ENCODE data around the gene MCOLN3.
"Not testable (repeated sequence)": the region's sequence is repeated elsewhere in the genome, so short reads cannot be mapped to it uniquely, and the experiment has no call there.

The MCOLN3 gene

GRCh38 chr1:85027242-85027983 is 20.9 kb downstream of the MCOLN3 start:
- Histone ChIP-seq H3K9ac (no peak overlapping the region), H3K9me3 (replicated peaks in 1 of 11) (no peaks in the 10 kb centered on the region), H3K27me3 (no peaks in the 10 kb centered on the region), H3K27ac (no peak overlapping the region), H4K20me1 (no peaks in the 10 kb centered on the region), H3K4me1 (peaks cover 0 to 5% (median 0%) of the 10 kb centered on the region in 10 experiments; a peak in 1 of 20 replicates), H3K4me3 (no peak overlapping the region), H3K4me2 (no peak overlapping the region), H3K36me3 (no peaks in the 10 kb centered on the region)
- TF ChIP-seq Cebpa-rat (IDR thresholded peaks at IDR 0.05) = no peak

GRCh38 chr1:85025940-85026339 is 22.4 kb downstream of the MCOLN3 start:
- TF ChIP-seq Cebpa-rat (IDR thresholded peaks at IDR 0.05) = no peak
- H3K36me3 ChIP-seq = no peaks in the 10 kb centered on the region
- H3K9me3 ChIP-seq (replicated peaks in 1 of 11) = no peaks in the 10 kb centered on the region
- peaks cover 0 to 5% (median 0%) of the 10 kb centered on the region in 10 experiments; a peak in 1 of 20 replicates for H3K4me1 ChIP-seq
- no peak overlapping the region for H3K9ac ChIP-seq
- H3K27me3 ChIP-seq = no peaks in the 10 kb centered on the region
- H3K4me3 ChIP-seq = no peak overlapping the region
- H3K27ac ChIP-seq = no peak overlapping the region
- no peak overlapping the region for H3K4me2 ChIP-seq
- no peaks in the 10 kb centered on the region for H4K20me1 ChIP-seq

GRCh38 chr1:85024736-85025135 is 23.6 kb downstream of the MCOLN3 start:
- Histone ChIP-seq H3K4me1 (no peaks in the 10 kb centered on the region), H3K36me3 (no peaks in the 10 kb centered on the region)

GRCh38 chr1:85022700-85023099 is 25.6 kb downstream of the MCOLN3 start:
- Histone ChIP-seq H3K27ac (no peak overlapping the region), H3K9ac (no peak overlapping the region), H3K4me2 (no peak overlapping the region), H3K27me3 (no peaks in the 10 kb centered on the region), H3K4me1 (no peaks in the 10 kb centered on the region), H3K36me3 (no peaks in the 10 kb centered on the region), H4K20me1 (no peaks in the 10 kb centered on the region), H3K9me3 (replicated peaks in 1 of 11) (no peaks in the 10 kb centered on the region), H3K4me3 (no peak overlapping the region)
- no peak for TF ChIP-seq Cebpa-rat (IDR thresholded peaks at IDR 0.05)

More at GRCh38 chr1:85024736-85025135, 23.6 kb downstream of the MCOLN3 start:
- no peaks in the 10 kb centered on the region for H4K20me1 ChIP-seq
- H3K27me3 ChIP-seq = no peaks in the 10 kb centered on the region
- no peaks in the 10 kb centered on the region for H3K9me3 ChIP-seq (replicated peaks in 1 of 11)
- H3K4me2 ChIP-seq = no peak overlapping the region
- no peak overlapping the region for H3K9ac ChIP-seq
- H3K4me3 ChIP-seq = no peak overlapping the region
- TF ChIP-seq Cebpa-rat (IDR thresholded peaks at IDR 0.05) = no peak
- no peak overlapping the region for H3K27ac ChIP-seq

- H3K36me3 ChIP-seq = no peaks in the 10 kb centered on the region
- H3K4me1 ChIP-seq = no peaks in the 10 kb centered on the region
- H3K4me2 ChIP-seq = no peak overlapping the region
- no peak overlapping the region for H3K27ac ChIP-seq
- no peaks in the 10 kb centered on the region for H3K27me3 ChIP-seq
- H3K9ac ChIP-seq = no peak overlapping the region
- no peaks in the 10 kb centered on the region for H4K20me1 ChIP-seq
- H3K9me3 ChIP-seq (replicated peaks in 1 of 11) = peaks cover 0 to 5% (median 0%) of the 10 kb centered on the region in 11 experiments; a peak in 1 of 22 replicates
- no peak for TF ChIP-seq Cebpa-rat (IDR thresholded peaks at IDR 0.05)
- no peak overlapping the region for H3K4me3 ChIP-seq
Measured at GRCh38 chr1:85019994-85020393, 28.3 kb downstream of the MCOLN3 start.

GRCh38 chr1:85015826-85016225 is 32.5 kb downstream of the MCOLN3 start:
- Histone ChIP-seq H3K9ac (no peak overlapping the region), H3K27me3 (no peaks in the 10 kb centered on the region), H3K36me3 (no peaks in the 10 kb centered on the region), H3K4me1 (no peaks in the 10 kb centered on the region), H3K4me3 (no peak overlapping the region), H3K27ac (no peak overlapping the region), H3K9me3 (replicated peaks in 1 of 11) (peaks cover 0 to 5% (median 0%) of the 10 kb centered on the region in 11 experiments; a peak in 1 of 22 replicates), H3K4me2 (no peak overlapping the region), H4K20me1 (no peaks in the 10 kb centered on the region)
- no peak for TF ChIP-seq Cebpa-rat (IDR thresholded peaks at IDR 0.05)

- H3K4me1 ChIP-seq = not testable (repeated sequence)
Measured at GRCh38 chr1:85005641-85006040, 42.7 kb downstream of the MCOLN3 start.

GRCh38 chr1:85001742-85002141 is 46.6 kb downstream of the MCOLN3 start:
- H3K4me3 ChIP-seq = no peak overlapping the region
- no peak overlapping the region for H3K4me2 ChIP-seq
- no peak overlapping the region for H3K9ac ChIP-seq
- H3K9me3 ChIP-seq (replicated peaks in 1 of 11) = peaks cover 0 to 16% (median 12%) of the 10 kb centered on the region in 11 experiments; a peak in 14 of 22 replicates
- peaks cover 10 to 15% (median 13%) of the 10 kb centered on the region in 10 experiments for H3K4me1 ChIP-seq
- peaks cover 0 to 21% (median 16%) of the 10 kb centered on the region in 11 experiments; a peak in 16 of 22 replicates for H4K20me1 ChIP-seq
- TF ChIP-seq Cebpa-rat (IDR thresholded peaks at IDR 0.05) = no peak
- H3K27me3 ChIP-seq = peaks cover 32 to 47% (median 37%) of the 10 kb centered on the region in 11 experiments
- H3K27ac ChIP-seq = no peak overlapping the region
- H3K36me3 ChIP-seq = no peaks in the 10 kb centered on the region

More at GRCh38 chr1:85005641-85006040, 42.7 kb downstream of the MCOLN3 start:
- H3K9me3 ChIP-seq (replicated peaks in 1 of 11) = peaks cover 0 to 22% (median 15%) of the 10 kb centered on the region in 11 experiments; a peak in 14 of 22 replicates
- not testable (repeated sequence) for H3K36me3 ChIP-seq, H3K4me2 ChIP-seq, H3K27me3 ChIP-seq, H3K9ac ChIP-seq, H4K20me1 ChIP-seq, H3K4me3 ChIP-seq, H3K27ac ChIP-seq

GRCh38 chr1:84998642-84999280 is 49.5 kb downstream of the MCOLN3 start:
- Histone ChIP-seq H3K4me1 (peaks cover 17 to 32% (median 25%) of the 10 kb centered on the region in 10 experiments), H3K4me2 (peak overlapping the region in 8 of 11 experiments; percentile 98 to 100 (median 100); a peak in 6 of 22 replicates), H3K27ac (no peak overlapping the region), H3K27me3 (peaks cover 36 to 68% (median 49%) of the 10 kb centered on the region in 11 experiments), H4K20me1 (peaks cover 0 to 21% (median 16%) of the 10 kb centered on the region in 11 experiments; a peak in 16 of 22 replicates), H3K4me3 (peak overlapping the region in 1 of 10 experiments; percentile 67; a peak in 1 of 20 replicates), H3K9me3 (replicated peaks in 1 of 11) (peaks cover 0 to 14% (median 6%) of the 10 kb centered on the region in 11 experiments; a peak in 13 of 22 replicates), H3K9ac (no peak overlapping the region), H3K36me3 (no peaks in the 10 kb centered on the region)
- TF ChIP-seq Cebpa-rat (IDR thresholded peaks at IDR 0.05) = no peak
